A549 (cell line): ENCODE data around the gene TMEM191C.

Experiments used
- CBX8 ChIP-seq: fragments of 200-600 bp; sonication (generic); IDR thresholded peaks from 2 replicates; pipeline ENCODE4 v1.6.1; 2016
- RAD21 ChIP-seq, 2 experiments: fragments of >200 bp in 1 of 2; sonication (Bioruptor Twin) in 1 of 2; formaldehyde crosslinking in 1 of 2; IDR thresholded peaks in 1 of 2; conservative IDR thresholded peaks in 1 of 2; 2 replicates in 1 of 2; 3 replicates in 1 of 2; pipeline ENCODE4 v1.6.1; 2012 to 2018; ENCODE audit warnings: inconsistent platforms in 1 of 2
- TF ChIP-seq, protein P1 (sequence below): fragments of 200-600 bp; sonication (generic); IDR thresholded peaks from 2 replicates; pipeline ENCODE4 v1.6.1; 2016; ENCODE audit warnings: antibody characterized with exemption, mild to moderate bottlenecking, moderate library complexity
- TF ChIP-seq, protein P2 (sequence below): fragments of >200 bp; sonication (Bioruptor Twin); formaldehyde crosslinking; IDR thresholded peaks from 3 replicates; pipeline ENCODE4 v1.5.1; 2016

DNA sequence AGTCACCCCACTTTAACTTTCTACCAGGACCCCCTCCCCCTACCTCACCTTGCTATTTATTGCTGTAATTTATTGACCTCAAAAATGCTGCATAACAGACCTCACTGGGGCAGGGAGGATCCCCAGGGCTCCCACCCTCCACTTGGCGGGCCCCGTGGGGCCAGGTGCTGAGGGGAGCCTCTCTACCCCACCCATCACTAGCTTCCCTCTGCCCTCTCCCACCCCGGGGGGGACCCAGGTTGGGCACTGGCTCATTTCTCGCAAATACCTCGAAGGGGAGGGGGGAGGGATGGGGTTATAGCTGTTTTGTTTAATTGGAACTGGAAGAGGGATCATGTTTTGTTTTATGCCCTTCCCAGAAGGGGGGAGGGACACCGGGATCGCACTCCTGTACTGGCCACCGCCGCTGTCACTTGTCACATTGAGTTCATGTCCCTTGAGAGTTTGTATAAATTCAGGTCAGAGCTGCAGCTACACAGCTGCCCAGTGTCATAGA is 16.3 kb upstream of the TMEM191C start:
- TF ChIP-seq, protein P1, sequence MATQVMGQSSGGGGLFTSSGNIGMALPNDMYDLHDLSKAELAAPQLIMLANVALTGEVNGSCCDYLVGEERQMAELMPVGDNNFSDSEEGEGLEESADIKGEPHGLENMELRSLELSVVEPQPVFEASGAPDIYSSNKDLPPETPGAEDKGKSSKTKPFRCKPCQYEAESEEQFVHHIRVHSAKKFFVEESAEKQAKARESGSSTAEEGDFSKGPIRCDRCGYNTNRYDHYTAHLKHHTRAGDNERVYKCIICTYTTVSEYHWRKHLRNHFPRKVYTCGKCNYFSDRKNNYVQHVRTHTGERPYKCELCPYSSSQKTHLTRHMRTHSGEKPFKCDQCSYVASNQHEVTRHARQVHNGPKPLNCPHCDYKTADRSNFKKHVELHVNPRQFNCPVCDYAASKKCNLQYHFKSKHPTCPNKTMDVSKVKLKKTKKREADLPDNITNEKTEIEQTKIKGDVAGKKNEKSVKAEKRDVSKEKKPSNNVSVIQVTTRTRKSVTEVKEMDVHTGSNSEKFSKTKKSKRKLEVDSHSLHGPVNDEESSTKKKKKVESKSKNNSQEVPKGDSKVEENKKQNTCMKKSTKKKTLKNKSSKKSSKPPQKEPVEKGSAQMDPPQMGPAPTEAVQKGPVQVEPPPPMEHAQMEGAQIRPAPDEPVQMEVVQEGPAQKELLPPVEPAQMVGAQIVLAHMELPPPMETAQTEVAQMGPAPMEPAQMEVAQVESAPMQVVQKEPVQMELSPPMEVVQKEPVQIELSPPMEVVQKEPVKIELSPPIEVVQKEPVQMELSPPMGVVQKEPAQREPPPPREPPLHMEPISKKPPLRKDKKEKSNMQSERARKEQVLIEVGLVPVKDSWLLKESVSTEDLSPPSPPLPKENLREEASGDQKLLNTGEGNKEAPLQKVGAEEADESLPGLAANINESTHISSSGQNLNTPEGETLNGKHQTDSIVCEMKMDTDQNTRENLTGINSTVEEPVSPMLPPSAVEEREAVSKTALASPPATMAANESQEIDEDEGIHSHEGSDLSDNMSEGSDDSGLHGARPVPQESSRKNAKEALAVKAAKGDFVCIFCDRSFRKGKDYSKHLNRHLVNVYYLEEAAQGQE = no peak
- TF ChIP-seq RAD21 (conservative IDR thresholded peaks at IDR 0.05 in 1 of 2, IDR thresholded peaks at IDR 0.05 in 1 of 2) (no peak), CBX8 (no peak)
- TF ChIP-seq, protein P2, sequence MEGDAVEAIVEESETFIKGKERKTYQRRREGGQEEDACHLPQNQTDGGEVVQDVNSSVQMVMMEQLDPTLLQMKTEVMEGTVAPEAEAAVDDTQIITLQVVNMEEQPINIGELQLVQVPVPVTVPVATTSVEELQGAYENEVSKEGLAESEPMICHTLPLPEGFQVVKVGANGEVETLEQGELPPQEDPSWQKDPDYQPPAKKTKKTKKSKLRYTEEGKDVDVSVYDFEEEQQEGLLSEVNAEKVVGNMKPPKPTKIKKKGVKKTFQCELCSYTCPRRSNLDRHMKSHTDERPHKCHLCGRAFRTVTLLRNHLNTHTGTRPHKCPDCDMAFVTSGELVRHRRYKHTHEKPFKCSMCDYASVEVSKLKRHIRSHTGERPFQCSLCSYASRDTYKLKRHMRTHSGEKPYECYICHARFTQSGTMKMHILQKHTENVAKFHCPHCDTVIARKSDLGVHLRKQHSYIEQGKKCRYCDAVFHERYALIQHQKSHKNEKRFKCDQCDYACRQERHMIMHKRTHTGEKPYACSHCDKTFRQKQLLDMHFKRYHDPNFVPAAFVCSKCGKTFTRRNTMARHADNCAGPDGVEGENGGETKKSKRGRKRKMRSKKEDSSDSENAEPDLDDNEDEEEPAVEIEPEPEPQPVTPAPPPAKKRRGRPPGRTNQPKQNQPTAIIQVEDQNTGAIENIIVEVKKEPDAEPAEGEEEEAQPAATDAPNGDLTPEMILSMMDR = no peak
